ENCODE measurements around the gene SRGAP1. TPM values are rescaled to one million over a fixed set of nuclear protein-coding genes. Genes with fewer than 3 reads are reported as not detected.
"Not testable (repeated sequence)": the region's sequence is repeated elsewhere in the genome, so short reads cannot be mapped to it uniquely, and the experiment has no call there.

Gene SRGAP1
- polyA plus RNA-seq, 10 donors, result 4.7 to 8.5 (median 6.8) TPM

GRCh38 chr12:64116969-64117368, 272.5 kb downstream of the SRGAP1 start:
- DNase-seq, result no peak

- DNase-seq, result no peak
Measured at GRCh38 chr12:64120568-64120967, 276.1 kb downstream of the SRGAP1 start.

- DNase-seq, result not testable (repeated sequence)
Measured at GRCh38 chr12:64121086-64121485, 276.6 kb downstream of the SRGAP1 start.

- DNase-seq, result no peak
Measured at GRCh38 chr12:64122154-64122553, 277.7 kb downstream of the SRGAP1 start.

GRCh38 chr12:64122995-64123394, 278.5 kb downstream of the SRGAP1 start:
- DNase-seq, result no peak

GRCh38 chr12:64123448-64123847, 278.9 kb downstream of the SRGAP1 start:
- no peak for DNase-seq

GRCh38 chr12:64124511-64125197, 280.2 kb downstream of the SRGAP1 start:
- DNase-seq, result no peak

GRCh38 chr12:64125913-64126312, 281.4 kb downstream of the SRGAP1 start:
- DNase-seq, result no peak

- DNase-seq, result no peak
Measured at GRCh38 chr12:64127811-64128210, 283.3 kb downstream of the SRGAP1 start.

GRCh38 chr12:64128366-64128765, 283.9 kb downstream of the SRGAP1 start:
- no peak for DNase-seq

GRCh38 chr12:64130476-64130875, 286.0 kb downstream of the SRGAP1 start:
- not testable (repeated sequence) for DNase-seq

GRCh38 chr12:64131456-64131855, 287.0 kb downstream of the SRGAP1 start:
- not testable (repeated sequence) for DNase-seq

- not testable (repeated sequence) for DNase-seq
Measured at GRCh38 chr12:64132672-64133071, 288.2 kb downstream of the SRGAP1 start.

- peak in 1 of 3 donors; percentile 24 for DNase-seq
Measured at GRCh38 chr12:64137117-64137516, 292.6 kb downstream of the SRGAP1 start.

GRCh38 chr12:64139021-64139420, 294.5 kb downstream of the SRGAP1 start:
- no peak for DNase-seq

GRCh38 chr12:64142382-64142781, 297.9 kb downstream of the SRGAP1 start:
- DNase-seq, result no peak

GRCh38 chr12:64142784-64143183, 298.3 kb downstream of the SRGAP1 start:
- no peak for DNase-seq

GRCh38 chr12:64145226-64145625, 300.7 kb downstream of the SRGAP1 start:
- no peak for DNase-seq

GRCh38 chr12:64147011-64147631, 302.6 kb downstream of the SRGAP1 start:
- no peak for DNase-seq

- DNase-seq, result no peak
Measured at GRCh38 chr12:64147875-64148274, 303.4 kb downstream of the SRGAP1 start.

- no peak for DNase-seq
Measured at GRCh38 chr12:64154677-64155076, 310.2 kb downstream of the SRGAP1 start.

GRCh38 chr12:64157110-64157509, 312.6 kb downstream of the SRGAP1 start:
- no peak for DNase-seq

GRCh38 chr12:64160021-64160710, 315.7 kb downstream of the SRGAP1 start:
- no peak for DNase-seq
